Measurements from ENCODE around the gene POU6F2. TPM values are rescaled to one million over a fixed set of nuclear protein-coding genes. Genes with fewer than 3 reads are reported as not detected.

Gene POU6F2
- total and polyA plus RNA-seq, 4 donors, result 1.1 to 2.0 (median 1.6) TPM

DNA sequence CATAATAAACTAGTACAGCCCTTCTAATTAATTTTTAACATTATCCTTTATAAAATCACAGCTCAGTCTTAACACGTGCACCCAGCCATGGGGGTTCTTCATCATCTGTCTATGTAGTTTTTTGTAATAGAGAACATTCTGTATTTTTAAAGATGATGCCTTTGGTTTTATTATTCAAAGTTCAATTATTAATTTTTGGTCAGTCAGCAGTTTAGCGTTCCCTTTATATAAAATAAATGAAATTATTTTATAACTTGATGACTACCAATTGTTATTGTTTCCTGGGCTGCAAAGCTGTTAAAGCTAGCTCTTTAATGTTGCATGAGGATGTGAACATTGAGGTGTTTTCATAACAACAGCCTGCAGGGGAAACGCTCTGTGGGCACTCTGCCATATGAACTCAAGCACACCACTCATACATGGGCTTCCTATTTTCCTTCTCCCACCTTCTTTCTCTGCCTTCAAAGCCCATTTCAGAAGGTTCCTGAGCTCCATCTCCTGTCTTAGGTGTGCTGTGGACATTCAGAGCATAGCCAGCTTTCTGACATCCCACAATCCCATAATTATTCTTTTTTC lies 416.5 kb downstream of the POU6F2 start:
- H3K27me3 ChIP-seq (ENCODE audit: control insufficient read depth, insufficient read depth, low read length), result no peaks in the 10 kb centered on the region
- H3K9me3 ChIP-seq (ENCODE audit: control insufficient read depth, insufficient read depth, low read length), result no peaks in the 10 kb centered on the region
- H3K4me1 ChIP-seq (ENCODE audit: control insufficient read depth, insufficient read depth, low read length), result no peaks in the 10 kb centered on the region
- H3K27ac ChIP-seq (ENCODE audit: low read depth, low read length), result no peak overlapping the region
- peak in 1 of 6 donors; percentile 63 for DNase-seq (ENCODE audit: low read depth in 4 of 6, low spot score in 6 of 6)
- no peak overlapping the region for H3K4me3 ChIP-seq (ENCODE audit: low read depth, low read length)
- H3K36me3 ChIP-seq (ENCODE audit: control insufficient read depth, insufficient read depth, low read length), result no peaks in the 10 kb centered on the region
- 33% methylated on average over 1 of the region's 3 CpGs for WGBS (ENCODE audit: insufficient coverage)

DNA sequence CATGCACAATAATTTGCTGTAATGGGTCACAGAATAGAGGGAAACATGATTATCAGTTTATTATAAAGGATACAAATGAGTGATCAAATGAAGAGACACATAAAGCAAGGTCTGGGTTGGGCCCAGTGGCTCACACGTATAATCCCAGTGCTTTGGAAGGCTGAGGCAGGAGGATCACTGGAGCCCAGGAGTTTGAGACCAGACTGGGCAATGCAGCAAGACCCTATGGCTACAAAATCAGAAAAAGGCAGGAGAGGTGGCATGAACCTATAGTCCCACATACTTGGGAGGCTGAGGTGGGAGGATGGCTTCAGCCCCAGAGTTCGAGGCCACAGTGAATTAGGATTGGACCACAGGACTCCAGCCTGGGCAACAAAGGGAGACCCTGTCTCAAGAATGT lies 421.7 kb downstream of the POU6F2 start:
- Histone ChIP-seq H3K4me3 (ENCODE audit: low read depth, low read length) (no peak overlapping the region), H3K4me1 (ENCODE audit: control insufficient read depth, insufficient read depth, low read length) (no peaks in the 10 kb centered on the region), H3K27me3 (ENCODE audit: control insufficient read depth, insufficient read depth, low read length) (no peaks in the 10 kb centered on the region), H3K36me3 (ENCODE audit: control insufficient read depth, insufficient read depth, low read length) (no peaks in the 10 kb centered on the region), H3K9me3 (ENCODE audit: control insufficient read depth, insufficient read depth, low read length) (no peaks in the 10 kb centered on the region), H3K27ac (ENCODE audit: low read depth, low read length) (no peak overlapping the region)
- DNase-seq (ENCODE audit: low read depth in 4 of 6, low spot score in 6 of 6), result no peak
- 100% methylated on average over 1 of the region's 2 CpGs for WGBS (ENCODE audit: insufficient coverage)

DNA sequence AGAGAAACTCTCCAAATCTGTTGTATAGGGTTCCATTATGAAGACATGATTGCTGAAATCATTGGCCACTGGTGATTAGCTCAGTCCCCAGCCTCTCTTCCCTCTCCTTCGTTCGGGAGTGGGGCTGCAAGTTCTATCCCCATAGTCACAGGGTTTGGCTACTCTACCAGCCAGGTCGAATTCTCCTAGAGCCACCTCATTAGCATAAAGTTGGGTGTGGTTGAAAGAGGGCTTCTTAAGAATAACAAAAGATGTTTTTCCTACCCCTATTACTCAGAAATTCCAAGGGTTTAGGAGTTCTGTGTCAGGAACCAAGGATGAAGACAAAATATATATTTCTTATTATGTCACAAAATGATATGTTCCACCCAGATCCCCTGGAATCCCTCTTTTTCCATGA lies 422.3 kb downstream of the POU6F2 start:
- H3K4me1 ChIP-seq (ENCODE audit: control insufficient read depth, insufficient read depth, low read length), result no peaks in the 10 kb centered on the region
- no peaks in the 10 kb centered on the region for H3K36me3 ChIP-seq (ENCODE audit: control insufficient read depth, insufficient read depth, low read length)
- DNase-seq (ENCODE audit: low read depth in 4 of 6, low spot score in 6 of 6), result no peak
- no peak overlapping the region for H3K4me3 ChIP-seq (ENCODE audit: low read depth, low read length)
- H3K27me3 ChIP-seq (ENCODE audit: control insufficient read depth, insufficient read depth, low read length), result no peaks in the 10 kb centered on the region
- WGBS (ENCODE audit: insufficient coverage), result no CpG with 5 or more reads among the region's 3 CpGs
- H3K9me3 ChIP-seq (ENCODE audit: control insufficient read depth, insufficient read depth, low read length), result no peaks in the 10 kb centered on the region
- no peak overlapping the region for H3K27ac ChIP-seq (ENCODE audit: low read depth, low read length)

DNA sequence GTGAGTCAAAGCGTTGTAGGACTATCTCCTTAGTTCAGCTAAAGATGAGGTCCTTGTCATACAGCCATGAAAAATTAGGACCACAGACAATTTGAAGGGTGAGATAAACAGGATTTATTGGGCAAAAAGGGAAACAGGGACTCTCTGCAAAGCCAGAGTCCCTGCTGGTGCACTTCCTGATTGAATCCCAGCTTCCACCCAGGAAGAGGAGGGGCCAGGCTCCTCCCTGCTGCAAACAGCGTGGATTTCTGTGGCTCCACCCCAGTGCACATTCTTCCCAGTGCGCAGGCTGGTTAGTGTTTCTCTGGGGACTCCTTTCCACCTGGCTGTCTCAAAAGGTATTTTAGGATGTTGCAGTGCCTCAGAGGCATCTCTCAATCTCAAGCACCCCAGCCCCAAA lies 423.1 kb downstream of the POU6F2 start:
- Histone ChIP-seq H3K4me1 (ENCODE audit: control insufficient read depth, insufficient read depth, low read length) (no peaks in the 10 kb centered on the region), H3K9me3 (ENCODE audit: control insufficient read depth, insufficient read depth, low read length) (no peaks in the 10 kb centered on the region), H3K27me3 (ENCODE audit: control insufficient read depth, insufficient read depth, low read length) (no peaks in the 10 kb centered on the region), H3K4me3 (ENCODE audit: low read depth, low read length) (no peak overlapping the region), H3K27ac (ENCODE audit: low read depth, low read length) (no peak overlapping the region), H3K36me3 (ENCODE audit: control insufficient read depth, insufficient read depth, low read length) (no peaks in the 10 kb centered on the region)
- no CpG with 5 or more reads among the region's 3 CpGs for WGBS (ENCODE audit: insufficient coverage)
- DNase-seq (ENCODE audit: low read depth in 4 of 6, low spot score in 6 of 6), result peak in 1 of 6 donors; percentile 33

DNA sequence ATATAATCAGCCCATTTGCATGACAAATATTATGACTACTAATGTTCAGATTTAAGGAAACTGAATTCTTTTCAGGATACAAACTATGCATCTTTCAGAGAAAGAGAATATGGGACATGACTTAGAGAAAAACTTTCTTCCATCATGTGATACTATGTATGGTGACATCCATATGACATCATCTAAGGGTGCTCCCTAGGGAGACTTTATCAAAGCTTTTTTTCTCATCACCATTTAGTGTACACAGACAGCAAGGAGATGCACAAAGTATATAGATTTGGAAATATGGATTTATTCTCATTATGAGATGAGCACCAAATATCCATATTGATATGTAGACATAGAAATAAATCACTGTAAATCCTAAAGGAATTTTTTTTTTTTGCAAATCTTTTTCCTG lies 424.3 kb downstream of the POU6F2 start:
- Histone ChIP-seq H3K27me3 (ENCODE audit: control insufficient read depth, insufficient read depth, low read length) (no peaks in the 10 kb centered on the region), H3K27ac (ENCODE audit: low read depth, low read length) (no peak overlapping the region), H3K9me3 (ENCODE audit: control insufficient read depth, insufficient read depth, low read length) (no peaks in the 10 kb centered on the region), H3K4me1 (ENCODE audit: control insufficient read depth, insufficient read depth, low read length) (peaks cover 5% of the 10 kb centered on the region), H3K4me3 (ENCODE audit: low read depth, low read length) (no peak overlapping the region), H3K36me3 (ENCODE audit: control insufficient read depth, insufficient read depth, low read length) (no peaks in the 10 kb centered on the region)
- no peak for DNase-seq (ENCODE audit: low read depth in 4 of 6, low spot score in 6 of 6)

DNA sequence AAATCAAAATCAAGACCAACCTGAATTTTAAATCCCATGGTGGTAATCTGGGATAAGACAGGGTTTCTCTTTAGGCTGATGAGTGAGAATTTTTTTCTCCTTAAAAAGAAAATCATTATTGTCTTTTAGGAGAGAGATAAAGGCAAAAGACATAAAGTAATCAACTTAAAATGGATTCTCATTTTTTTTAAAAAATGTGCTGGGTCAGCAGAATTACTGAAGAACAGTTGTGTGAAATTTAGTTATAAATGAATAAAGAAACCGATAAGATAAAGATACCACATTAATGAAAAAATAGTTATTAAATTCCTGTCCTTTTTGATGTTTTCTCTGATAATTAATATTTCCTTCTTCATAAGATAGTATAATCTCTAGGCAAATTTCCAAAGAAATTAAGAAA lies 427.2 kb downstream of the POU6F2 start:
- no peak for DNase-seq (ENCODE audit: low read depth in 4 of 6, low spot score in 6 of 6)
- no CpG with 5 or more reads among the region's 1 CpG for WGBS (ENCODE audit: insufficient coverage)
- Histone ChIP-seq H3K27me3 (ENCODE audit: control insufficient read depth, insufficient read depth, low read length) (no peaks in the 10 kb centered on the region), H3K36me3 (ENCODE audit: control insufficient read depth, insufficient read depth, low read length) (no peaks in the 10 kb centered on the region), H3K27ac (ENCODE audit: low read depth, low read length) (no peak overlapping the region), H3K9me3 (ENCODE audit: control insufficient read depth, insufficient read depth, low read length) (no peaks in the 10 kb centered on the region), H3K4me3 (ENCODE audit: low read depth, low read length) (no peak overlapping the region), H3K4me1 (ENCODE audit: control insufficient read depth, insufficient read depth, low read length) (peaks cover 5% of the 10 kb centered on the region)

DNA sequence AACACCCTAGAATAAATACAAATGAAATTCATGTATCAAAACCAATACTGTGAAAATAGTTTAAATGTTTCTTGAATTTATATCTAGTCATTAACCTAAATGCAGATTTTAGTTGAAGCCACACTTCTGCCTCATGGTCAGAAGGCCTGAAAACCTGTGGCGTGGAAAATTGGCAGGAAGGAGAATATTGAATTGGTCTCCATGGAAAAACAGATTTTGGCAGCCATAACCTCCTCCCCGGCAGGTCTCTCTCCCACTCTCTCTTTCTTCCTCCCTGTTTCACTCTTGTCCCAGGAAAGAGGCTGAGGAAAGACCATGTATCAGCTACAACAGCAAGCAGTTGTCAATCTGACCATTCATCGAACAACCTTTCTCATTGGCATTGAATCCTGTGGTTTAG lies 427.9 kb downstream of the POU6F2 start:
- WGBS (ENCODE audit: insufficient coverage), result 54% methylated on average over 3 of the region's 3 CpGs
- H3K9me3 ChIP-seq (ENCODE audit: control insufficient read depth, insufficient read depth, low read length), result no peaks in the 10 kb centered on the region
- H3K4me3 ChIP-seq (ENCODE audit: low read depth, low read length), result no peak overlapping the region
- no peaks in the 10 kb centered on the region for H3K36me3 ChIP-seq (ENCODE audit: control insufficient read depth, insufficient read depth, low read length)
- no peaks in the 10 kb centered on the region for H3K27me3 ChIP-seq (ENCODE audit: control insufficient read depth, insufficient read depth, low read length)
- DNase-seq (ENCODE audit: low read depth in 4 of 6, low spot score in 6 of 6), result no peak
- peaks cover 5% of the 10 kb centered on the region for H3K4me1 ChIP-seq (ENCODE audit: control insufficient read depth, insufficient read depth, low read length)
- no peak overlapping the region for H3K27ac ChIP-seq (ENCODE audit: low read depth, low read length)

DNA sequence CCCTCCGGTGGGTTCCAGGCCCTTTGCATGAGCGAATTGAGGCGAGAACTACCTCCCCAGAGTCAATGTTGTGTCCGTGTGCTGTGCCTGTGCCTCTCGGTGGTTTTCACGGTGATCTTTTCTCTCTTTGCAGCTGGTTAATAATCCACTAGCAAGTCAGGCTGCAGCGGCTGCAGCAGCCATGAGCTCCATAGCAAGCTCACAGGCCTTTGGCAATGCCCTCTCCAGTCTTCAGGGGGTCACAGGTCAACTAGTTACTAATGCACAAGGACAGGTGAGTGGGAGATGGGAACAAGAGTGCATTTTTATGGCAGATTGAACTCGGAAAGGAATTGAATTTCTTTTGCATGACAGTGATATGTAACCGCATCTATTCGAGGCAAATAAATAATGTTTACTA lies 428.8 kb downstream of the POU6F2 start:
- no peak overlapping the region for H3K27ac ChIP-seq (ENCODE audit: low read depth, low read length)
- no peak for DNase-seq (ENCODE audit: low read depth in 4 of 6, low spot score in 6 of 6)
- no peaks in the 10 kb centered on the region for H3K36me3 ChIP-seq (ENCODE audit: control insufficient read depth, insufficient read depth, low read length)
- no peaks in the 10 kb centered on the region for H3K9me3 ChIP-seq (ENCODE audit: control insufficient read depth, insufficient read depth, low read length)
- H3K4me1 ChIP-seq (ENCODE audit: control insufficient read depth, insufficient read depth, low read length), result peaks cover 5% of the 10 kb centered on the region
- H3K27me3 ChIP-seq (ENCODE audit: control insufficient read depth, insufficient read depth, low read length), result no peaks in the 10 kb centered on the region
- 67% methylated on average over 8 of the region's 10 CpGs for WGBS (ENCODE audit: insufficient coverage)
- no peak overlapping the region for H3K4me3 ChIP-seq (ENCODE audit: low read depth, low read length)

DNA sequence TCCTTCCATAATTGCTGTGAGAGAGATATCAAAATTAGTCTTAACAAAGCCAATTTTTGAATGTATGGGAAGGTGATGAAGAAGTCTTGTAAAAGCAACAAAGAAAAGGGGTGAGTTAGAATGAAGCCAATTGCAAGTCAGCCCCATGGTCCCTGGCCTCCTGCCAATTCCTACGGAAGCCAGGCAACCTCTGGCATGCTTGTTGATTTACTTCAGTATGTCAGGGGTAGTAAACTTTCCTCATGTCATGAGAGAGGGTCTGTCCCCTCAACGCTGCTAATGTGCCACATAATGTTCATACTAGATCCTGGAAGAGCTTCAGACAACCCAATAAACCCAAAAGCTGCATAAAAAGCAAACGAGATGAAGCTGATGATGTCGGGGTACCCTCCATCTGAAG lies 429.4 kb downstream of the POU6F2 start:
- no peaks in the 10 kb centered on the region for H3K9me3 ChIP-seq (ENCODE audit: control insufficient read depth, insufficient read depth, low read length)
- H3K4me1 ChIP-seq (ENCODE audit: control insufficient read depth, insufficient read depth, low read length), result peaks cover 5% of the 10 kb centered on the region
- no peaks in the 10 kb centered on the region for H3K36me3 ChIP-seq (ENCODE audit: control insufficient read depth, insufficient read depth, low read length)
- H3K4me3 ChIP-seq (ENCODE audit: low read depth, low read length), result no peak overlapping the region
- peak in 1 of 6 donors; percentile 46 for DNase-seq (ENCODE audit: low read depth in 4 of 6, low spot score in 6 of 6)
- no peaks in the 10 kb centered on the region for H3K27me3 ChIP-seq (ENCODE audit: control insufficient read depth, insufficient read depth, low read length)
- H3K27ac ChIP-seq (ENCODE audit: low read depth, low read length), result no peak overlapping the region
- 19% methylated on average over 2 of the region's 4 CpGs for WGBS (ENCODE audit: insufficient coverage)

DNA sequence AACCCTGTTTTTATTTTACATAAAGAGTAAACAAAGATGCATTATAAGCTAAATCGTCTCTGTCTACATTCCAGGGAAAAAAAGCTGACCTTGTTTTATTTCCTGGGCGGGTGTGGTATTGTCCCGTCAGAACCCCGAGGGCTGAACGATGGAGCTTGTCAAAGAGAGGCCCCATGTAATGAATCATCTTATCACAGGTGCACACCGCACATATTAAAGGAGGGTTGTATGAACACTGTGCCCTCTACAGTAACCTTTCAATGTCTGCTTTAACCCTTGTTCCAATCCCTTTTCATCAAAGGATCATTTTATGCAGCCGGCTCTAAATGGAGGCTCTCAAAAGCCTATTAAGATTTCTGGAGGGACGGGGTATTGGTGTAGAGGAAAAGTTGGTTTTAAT lies 430.0 kb downstream of the POU6F2 start:
- Histone ChIP-seq H3K4me1 (ENCODE audit: control insufficient read depth, insufficient read depth, low read length) (peaks cover 5% of the 10 kb centered on the region), H3K27ac (ENCODE audit: low read depth, low read length) (no peak overlapping the region), H3K27me3 (ENCODE audit: control insufficient read depth, insufficient read depth, low read length) (no peaks in the 10 kb centered on the region), H3K4me3 (ENCODE audit: low read depth, low read length) (no peak overlapping the region), H3K36me3 (ENCODE audit: control insufficient read depth, insufficient read depth, low read length) (no peaks in the 10 kb centered on the region), H3K9me3 (ENCODE audit: control insufficient read depth, insufficient read depth, low read length) (no peaks in the 10 kb centered on the region)
- DNase-seq (ENCODE audit: low read depth in 4 of 6, low spot score in 6 of 6), result no peak
- WGBS (ENCODE audit: insufficient coverage), result 40% methylated on average over 1 of the region's 8 CpGs

Data from spinal cord (tissue), 10 donors.